ENCODE results near the gene DTNB. TPM values are rescaled to one million over a fixed set of nuclear protein-coding genes. Genes with fewer than 3 reads are reported as not detected.

DTNB gene
- total and polyA plus RNA-seq, 2 donors (not counting 3 experiments of a cell fraction or from before 2014, with no cell fraction given), result 11.5 to 17.0 TPM

GRCh38 chr2:25444608-25445270, 228.6 kb downstream of the DTNB start:
- Histone ChIP-seq H3K9ac (replicated peaks; ENCODE audit: extremely low read depth, insufficient read depth, low read length) (no peak overlapping the region), H3K9me3 (replicated peaks; ENCODE audit: control insufficient read depth, insufficient read depth, low read length) (no peaks in the 10 kb centered on the region), H4K20me1 (replicated peaks; ENCODE audit: control insufficient read depth, extremely low read depth, insufficient read depth, low read length) (no peaks in the 10 kb centered on the region), H3K79me2 (ENCODE audit: control insufficient read depth, insufficient read depth, low read length) (no peaks in the 10 kb centered on the region), H3K4me2 (ENCODE audit: insufficient read depth, low read length) (no peak overlapping the region), H3K27me3 (ENCODE audit: control insufficient read depth in 2 of 2, insufficient read depth in 2 of 2, low read length in 2 of 2) (no peaks in the 10 kb centered on the region), H3K9me1 (replicated peaks; ENCODE audit: control insufficient read depth, extremely low read depth, insufficient read depth, low read length) (no peaks in the 10 kb centered on the region), H3K27ac (ENCODE audit: insufficient read depth, low read depth, low read length) (no peak overlapping the region), H3K36me3 (ENCODE audit: control insufficient read depth in 2 of 2, extremely low read depth in 1 of 2, insufficient read depth in 2 of 2, low read length in 2 of 2) (no peaks in the 10 kb centered on the region), H2AFZ (ENCODE audit: low read depth, low read length) (no peak overlapping the region), H3K4me1 (ENCODE audit: control insufficient read depth, extremely low read depth, insufficient read depth, low read length) (no peaks in the 10 kb centered on the region), H3K4me3 (replicated peaks in 1 of 3; ENCODE audit: insufficient read depth in 1 of 3, low read depth in 1 of 3, low read length in 3 of 3) (no peak overlapping the region)
- FAIRE-seq, result no peak
- CTCF ChIA-PET, result interaction anchor here (1.2 to 1.3 kb wide), 2 partner anchors 12 to 83 kb away, joined by 3 read pairs; no protein-coding TSS in a partner anchor
- BruUV-seq (replicated peaks), result no TSS peak
- POLR2A ChIA-PET, result no interaction called here
- TF ChIP-seq FOS (IDR thresholded peaks at IDR 0.05; ENCODE audit: borderline replicate concordance, insufficient read depth, low read length), result no peak
- no peak for TF ChIP-seq GATA2 (IDR thresholded peaks at IDR 0.05; ENCODE audit: insufficient read depth, insufficient read length, low read depth, low read length)
- TF ChIP-seq CTCF (IDR thresholded peaks at IDR 0.05; ENCODE audit: extremely low read depth in 1 of 2, insufficient read depth in 1 of 2, low read depth in 1 of 2, low read length in 2 of 2), result no peak
- no peak for TF ChIP-seq POLR2A (IDR thresholded peaks at IDR 0.05; ENCODE audit: low read depth, low read length)
- no peak for TF ChIP-seq JUN (IDR thresholded peaks at IDR 0.05; ENCODE audit: borderline replicate concordance, insufficient read depth, insufficient read length, low read depth)
- TF ChIP-seq POLR2AphosphoS5 (IDR thresholded peaks at IDR 0.05; ENCODE audit: insufficient read depth, low read depth, low read length), result no peak
- dilution Hi-C loops (cut with MboI; ENCODE audit: extremely low pct_ligation_motif_present, low sequenced_read_pairs), result no loop called here
- intact Hi-C loops (cut with micrococcal nuclease), result no loop called here
- no peak for DNase-seq (ENCODE audit: low read depth, low spot score)
